ENCODE data around the gene MAN1C1.

- TF ChIP-seq CTCF (IDR thresholded peaks at IDR 0.05 in 2 of 3, conservative IDR thresholded peaks at IDR 0.05 in 1 of 3; ENCODE audit: insufficient read depth in 2 of 3, low read depth in 1 of 3, low read length in 3 of 3), result no peak
- TF ChIP-seq ZHX1 (conservative IDR thresholded peaks at IDR 0.05; ENCODE audit: low read length), result no peak
- no peak for TF ChIP-seq KDM5B (IDR thresholded peaks at IDR 0.05; ENCODE audit: insufficient replicate concordance, low read depth, low read length)
- peak; percentile 3; the same call in 1 of the 2 replicates for TF ChIP-seq POLR2A (conservative IDR thresholded peaks at IDR 0.05)
- TF ChIP-seq MAX (CRISPR knock-in tag; IDR thresholded peaks at IDR 0.05), result no peak
- no peak for TF ChIP-seq JUND (IDR thresholded peaks at IDR 0.05; ENCODE audit: borderline replicate concordance, low read depth, low read length)
- no peak for TF ChIP-seq JUND (tag; IDR thresholded peaks at IDR 0.05; ENCODE audit: borderline replicate concordance, low read depth, low read length)
These were observed 210.0 kb downstream of the MAN1C1 start for GRCh38 chr1:25826571-25826970.
